Renal cortex interstitium (tissue), 11 donors: ENCODE results near the gene DYRK1A. TPM values are rescaled to one million over a fixed set of nuclear protein-coding genes. Genes with fewer than 3 reads are reported as not detected.

Experiments used
- DNase-seq, 11 donors: peaks; one replicate each; pipeline ENCODE4 v3.0.0-alpha.2; 2013; ENCODE audit warnings: low read depth in 9 of 11, low spot score in 4 of 11; ENCODE audit errors: extremely low read depth in 1 of 11
- polyA plus RNA-seq, 3 donors: library from polyadenylated mRNA; unstranded; fragments of 120-200 nt; gene quantifications; one replicate each; pipeline ENCODE4 v1.2.1, GENCODE V29; 2013; ENCODE audit not compliant: insufficient read length in 3 of 3

The DYRK1A gene
- polyA plus RNA-seq, 3 donors, result 63.1 to 76.2 (median 67.2) TPM

DNA sequence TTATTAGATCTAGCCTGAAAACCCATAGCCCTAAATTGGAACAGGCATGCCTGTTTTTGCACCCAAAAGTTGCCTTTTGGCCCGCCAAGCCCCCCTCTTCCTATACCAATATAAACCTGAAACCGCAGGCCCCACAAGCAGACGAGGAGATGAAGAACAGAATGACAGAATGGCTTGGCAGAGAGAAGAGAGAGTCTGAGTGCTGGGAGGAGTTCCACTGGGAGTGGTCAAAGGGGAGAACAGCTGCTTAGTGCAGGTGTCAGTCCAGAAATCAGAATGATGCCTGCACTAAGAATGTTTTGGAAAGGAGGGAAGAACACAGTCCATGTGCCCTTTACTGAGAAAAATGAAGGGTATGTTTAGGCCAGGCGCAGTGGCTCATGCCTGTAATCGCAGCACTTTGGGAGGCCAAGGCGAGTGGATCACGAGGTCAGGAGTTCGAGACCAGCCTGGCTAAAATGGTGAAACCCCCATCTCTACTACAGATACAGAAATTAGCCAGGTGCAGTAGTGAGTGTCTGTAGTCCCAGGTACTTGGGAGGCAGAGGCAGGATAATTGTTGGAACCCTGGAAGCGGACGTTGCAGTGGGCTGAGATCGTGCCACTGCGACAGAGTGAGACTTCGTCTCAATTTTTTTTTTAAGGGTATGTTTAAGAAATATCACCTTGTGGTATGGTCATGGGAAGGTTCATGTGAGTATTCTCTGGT is 9.4 kb downstream of the DYRK1A start:
- no peak for DNase-seq

DNA sequence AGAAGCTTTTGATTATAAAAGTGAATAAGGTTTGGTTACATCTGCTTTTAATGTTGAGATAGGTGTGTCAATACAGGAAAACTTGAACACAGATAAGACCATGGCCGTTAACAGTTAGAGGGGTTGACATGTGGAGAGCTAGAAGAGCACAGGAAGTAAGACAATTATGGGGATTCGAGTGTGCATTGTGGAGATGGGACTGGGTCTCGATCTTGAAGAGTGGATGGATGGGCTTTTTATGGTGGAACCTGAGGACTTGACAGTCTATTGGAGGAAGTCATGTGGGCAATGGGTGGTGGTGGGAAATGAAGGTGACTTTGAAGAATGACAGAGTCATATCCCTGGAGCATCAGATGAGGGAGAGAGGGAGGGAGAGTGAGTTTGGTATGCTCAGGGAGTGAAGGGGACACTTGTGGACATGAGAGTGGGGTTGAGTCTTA is 12.1 kb downstream of the DYRK1A start:
- no peak for DNase-seq

DNA sequence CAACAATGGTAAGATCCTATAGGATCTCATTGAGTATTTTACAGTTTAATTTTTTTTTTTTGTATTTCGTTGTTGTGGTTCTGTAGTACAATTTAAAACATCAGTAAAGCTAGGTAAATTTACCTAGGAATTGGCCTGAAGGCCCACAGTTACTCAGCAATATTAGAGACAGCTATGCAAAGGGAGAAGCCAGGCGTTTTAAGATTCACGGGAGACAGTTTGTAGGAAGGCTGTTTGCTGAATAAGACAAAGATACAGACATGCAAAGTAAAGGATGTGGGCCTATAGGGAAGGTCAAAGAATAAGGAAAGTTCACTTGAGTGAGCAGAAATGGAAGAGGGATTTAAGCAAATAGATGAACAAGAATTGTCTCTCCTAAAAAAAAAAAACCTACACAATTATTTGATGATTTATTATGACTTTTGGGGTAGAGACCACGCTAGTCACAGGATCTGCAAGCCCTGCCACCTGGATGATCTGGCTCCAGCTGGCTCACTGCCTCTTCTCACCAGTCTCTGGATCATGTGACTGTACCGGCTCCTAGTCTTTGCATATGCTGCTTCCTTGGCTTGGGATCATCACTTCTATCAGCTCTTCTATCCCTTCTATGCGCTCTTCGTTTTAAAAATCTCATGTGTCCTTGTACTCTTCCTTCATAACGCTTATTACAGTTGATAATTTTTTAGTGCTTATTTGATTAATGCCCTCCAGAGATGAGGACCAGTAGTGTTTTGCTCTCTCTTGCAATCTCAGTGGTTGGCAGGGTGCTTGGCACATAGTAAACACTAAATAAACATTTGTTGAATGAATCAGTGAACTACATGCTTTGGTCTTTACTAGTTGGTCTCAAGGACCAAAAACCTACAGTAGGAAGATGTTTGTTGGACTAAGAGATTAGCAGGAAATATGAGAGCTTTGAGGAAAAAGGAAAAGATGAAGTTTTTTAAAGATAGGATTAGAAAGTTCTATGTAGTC is 14.1 kb downstream of the DYRK1A start:
- no peak for DNase-seq

DNA sequence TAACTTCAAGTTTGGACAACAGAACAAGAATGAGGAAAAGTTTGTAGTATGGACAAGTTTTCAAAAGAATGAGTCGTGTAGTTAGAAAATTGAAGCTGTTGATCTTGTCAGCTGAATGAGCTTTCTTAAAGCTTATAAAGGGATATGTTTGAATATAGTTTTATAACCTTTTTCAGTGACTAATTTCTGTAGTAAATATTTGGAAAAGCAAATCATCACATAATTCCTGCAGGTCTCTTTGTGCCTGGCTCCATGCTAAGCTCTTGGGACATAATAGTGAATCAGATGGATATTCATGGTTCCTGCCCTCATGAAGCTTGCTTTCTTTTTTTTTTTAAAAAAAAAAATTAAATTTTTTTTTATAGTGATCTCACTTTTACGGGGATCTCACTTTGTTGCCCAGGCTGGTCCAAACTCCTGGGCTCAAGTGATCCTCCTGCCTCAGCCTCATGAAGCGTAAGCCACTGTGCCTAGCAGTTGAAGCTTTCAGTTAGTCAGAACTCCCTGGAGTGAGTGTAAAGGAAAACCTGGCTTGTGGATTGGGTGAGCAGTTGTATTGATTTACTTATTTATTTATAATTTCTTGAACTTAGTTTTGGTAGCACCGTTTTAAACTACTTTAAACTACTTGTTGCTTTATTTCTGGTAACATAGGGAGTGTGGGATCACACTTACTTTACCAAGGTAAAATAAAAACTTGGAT is 15.5 kb downstream of the DYRK1A start:
- DNase-seq, result no peak

DNA sequence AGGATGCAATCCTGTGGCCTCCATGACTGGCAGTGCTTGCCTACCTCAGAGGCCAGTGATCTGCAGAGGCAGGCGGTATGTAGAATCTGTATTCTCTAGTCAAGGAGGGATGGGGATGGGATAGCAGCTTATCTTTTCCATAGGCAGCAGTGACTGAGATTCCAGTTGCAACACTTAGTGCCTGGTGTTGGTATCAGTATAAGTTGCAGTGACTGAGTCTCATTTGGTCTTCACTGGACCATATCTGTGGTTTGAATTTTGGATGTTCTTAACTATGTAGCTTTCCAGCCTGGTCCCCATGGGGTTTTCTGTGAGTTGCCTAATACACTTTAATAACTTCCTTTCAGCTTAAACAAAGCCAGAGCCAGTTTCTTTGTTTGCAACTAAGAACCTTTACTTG is 16.5 kb downstream of the DYRK1A start:
- DNase-seq, result no peak

DNA sequence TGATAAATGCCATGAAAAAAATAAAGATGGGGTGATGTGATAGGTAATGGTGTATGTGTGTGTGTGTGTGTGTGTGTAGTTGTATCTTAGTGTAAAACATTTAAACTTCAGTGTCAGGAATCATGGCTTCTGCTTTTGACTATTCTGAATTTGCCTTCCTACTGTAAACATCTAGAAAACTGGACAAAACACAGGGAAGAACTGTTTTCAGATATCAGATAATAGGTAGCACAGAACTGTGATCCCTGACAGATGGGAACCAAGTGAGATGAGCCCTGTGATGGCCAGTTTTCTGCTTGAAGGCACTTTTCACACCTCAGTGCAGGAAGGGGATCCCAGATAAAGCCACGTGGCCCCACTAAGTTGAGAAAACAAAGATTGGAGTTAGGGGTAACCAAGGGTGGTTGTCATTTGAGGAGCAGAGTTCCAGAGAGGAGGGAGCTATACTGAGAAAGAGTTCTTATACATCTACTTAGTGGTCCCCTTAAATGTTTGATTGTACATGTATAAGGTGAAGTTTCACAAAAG is 17.3 kb downstream of the DYRK1A start:
- no peak for DNase-seq

DNA sequence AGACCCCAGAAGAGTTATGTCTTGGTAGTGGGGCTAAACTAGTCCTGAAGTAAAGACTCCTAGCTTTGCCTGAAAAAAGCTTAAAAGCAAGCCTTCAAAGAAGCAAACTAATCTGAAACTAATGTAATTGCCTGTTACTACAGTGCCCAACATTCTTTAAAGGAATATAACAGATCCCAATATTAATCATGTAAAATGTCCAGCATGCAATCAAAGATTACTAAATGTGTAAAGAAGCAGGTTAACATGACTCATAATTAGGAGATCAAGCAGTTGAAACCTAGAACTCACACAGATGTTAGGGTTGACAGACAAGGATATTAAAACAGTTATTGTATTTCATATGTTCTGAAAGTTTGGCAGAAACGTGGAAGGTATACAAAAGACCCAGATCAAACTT is 17.8 kb downstream of the DYRK1A start:
- no peak for DNase-seq

DNA sequence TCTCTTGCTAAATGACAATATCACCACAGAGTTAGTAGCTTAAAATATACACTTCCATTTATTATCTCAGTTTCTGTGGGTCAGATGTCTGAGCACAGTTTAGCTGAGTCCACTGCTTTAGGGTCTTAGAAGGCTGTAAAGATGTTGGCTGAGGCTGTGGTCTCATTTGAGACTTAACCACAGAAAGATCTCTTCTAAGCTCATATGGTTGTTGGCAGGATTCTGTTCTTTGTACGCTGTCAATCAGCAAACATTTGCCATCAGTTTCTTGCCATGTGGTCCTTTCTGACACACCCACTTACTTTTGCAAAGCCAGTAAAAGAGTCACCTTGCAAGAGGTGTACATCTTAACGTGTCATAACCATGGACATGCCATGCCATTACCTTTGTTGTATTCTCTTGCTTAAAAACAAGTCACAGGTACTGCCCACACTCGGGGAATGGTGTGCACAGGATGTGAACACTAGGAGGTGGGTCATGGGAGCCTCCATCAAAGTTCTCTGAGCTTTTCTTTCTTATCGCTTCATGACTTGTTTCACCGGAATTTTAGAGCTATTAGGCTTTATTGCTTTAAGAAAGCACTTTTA is 18.7 kb downstream of the DYRK1A start:
- no peak for DNase-seq

DNA sequence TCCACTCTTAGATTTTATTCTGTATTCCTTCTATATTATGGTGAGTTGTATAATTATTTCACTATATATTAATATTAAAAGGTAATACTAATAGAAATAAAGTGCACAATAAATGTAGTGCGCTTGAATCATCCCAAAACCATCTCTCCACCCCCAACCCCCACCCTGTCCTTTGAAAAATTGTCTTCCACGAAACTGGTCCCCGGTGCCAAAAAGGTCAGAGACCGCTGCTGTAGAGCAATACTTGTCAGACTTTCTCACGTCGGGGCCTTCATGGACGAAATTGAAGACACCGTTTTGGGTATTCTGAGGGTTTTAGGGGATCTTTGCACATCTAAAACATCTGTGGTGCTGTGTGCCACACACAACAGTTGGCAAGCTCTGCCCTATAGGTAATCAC is 19.6 kb downstream of the DYRK1A start:
- DNase-seq, result no peak

DNA sequence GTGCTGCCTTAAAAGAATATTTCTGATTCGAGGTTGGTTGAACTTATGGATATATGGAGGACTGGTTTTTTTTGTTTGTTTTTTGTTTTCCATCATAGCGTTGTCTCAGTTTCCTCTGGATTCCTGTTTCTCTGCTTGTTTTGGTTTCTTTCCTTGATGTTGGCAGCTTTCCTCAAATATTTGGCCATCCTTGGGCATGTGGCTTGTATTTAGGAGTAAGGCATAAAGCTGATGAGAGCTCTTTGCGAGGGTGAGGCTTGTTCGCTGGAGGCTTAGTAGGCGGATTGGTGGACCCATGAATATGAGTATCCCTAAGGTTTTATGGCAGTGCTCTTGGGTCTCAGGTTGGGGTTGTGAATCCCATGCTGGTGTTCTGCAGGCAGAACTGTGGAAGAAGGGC is 22.9 kb downstream of the DYRK1A start:
- DNase-seq, result no peak

DNA sequence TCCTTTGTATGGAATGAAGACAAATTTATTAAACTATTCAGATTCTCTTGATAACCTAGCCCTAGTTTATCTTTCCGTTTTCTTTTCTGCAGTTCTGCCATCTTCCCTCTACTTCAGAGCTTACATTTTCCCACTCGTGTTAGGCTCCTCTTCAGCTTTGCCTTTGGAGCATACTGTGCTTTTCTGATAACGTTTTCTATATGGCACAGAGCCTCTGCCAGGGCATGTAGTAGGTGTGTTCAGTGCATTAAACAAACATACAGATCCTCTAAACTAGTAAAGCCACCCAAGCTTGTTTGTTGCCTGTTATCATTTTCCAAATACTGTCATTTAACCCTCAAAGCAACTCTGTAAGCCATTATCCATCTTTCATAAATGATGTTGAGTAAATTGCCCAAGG is 25.1 kb downstream of the DYRK1A start:
- DNase-seq, result no peak

DNA sequence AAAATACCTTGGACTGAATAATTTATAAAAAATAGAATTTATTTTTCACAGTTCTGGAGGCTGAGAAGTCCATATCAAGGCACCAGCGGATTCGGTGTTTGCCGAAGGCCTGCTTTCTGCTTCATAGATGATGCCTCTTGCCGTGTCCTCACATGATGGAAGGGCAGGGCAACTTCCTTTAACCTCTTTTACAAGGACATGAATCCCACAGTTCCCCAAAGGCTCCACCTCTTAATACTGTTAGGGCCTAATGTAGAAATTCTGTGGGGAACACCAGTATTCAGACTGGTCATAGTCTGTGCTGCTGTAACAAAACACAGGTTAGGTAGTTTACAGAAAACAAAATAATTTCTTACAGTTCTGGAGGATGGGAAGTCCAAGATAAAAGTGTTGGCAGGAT is 25.9 kb downstream of the DYRK1A start:
- no peak for DNase-seq

DNA sequence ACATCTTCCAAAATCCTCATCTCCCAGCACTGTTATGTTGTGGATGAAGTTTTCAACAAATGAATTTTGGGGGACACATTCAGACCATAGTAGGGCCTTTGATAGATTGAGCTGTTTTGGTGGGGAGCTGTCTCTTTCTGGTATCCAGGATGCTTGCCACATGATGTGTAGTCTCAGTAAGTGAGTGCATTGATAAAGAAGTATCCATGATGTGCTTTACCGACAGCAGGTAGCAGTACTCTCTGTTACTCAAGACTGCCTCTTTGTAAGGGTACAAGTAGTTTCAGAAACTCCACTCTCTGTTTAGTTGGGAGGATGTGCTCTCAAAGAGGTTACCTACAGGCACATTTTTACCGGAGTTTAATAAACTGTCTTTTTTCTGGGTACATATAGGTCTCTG is 26.5 kb downstream of the DYRK1A start:
- no peak for DNase-seq

DNA sequence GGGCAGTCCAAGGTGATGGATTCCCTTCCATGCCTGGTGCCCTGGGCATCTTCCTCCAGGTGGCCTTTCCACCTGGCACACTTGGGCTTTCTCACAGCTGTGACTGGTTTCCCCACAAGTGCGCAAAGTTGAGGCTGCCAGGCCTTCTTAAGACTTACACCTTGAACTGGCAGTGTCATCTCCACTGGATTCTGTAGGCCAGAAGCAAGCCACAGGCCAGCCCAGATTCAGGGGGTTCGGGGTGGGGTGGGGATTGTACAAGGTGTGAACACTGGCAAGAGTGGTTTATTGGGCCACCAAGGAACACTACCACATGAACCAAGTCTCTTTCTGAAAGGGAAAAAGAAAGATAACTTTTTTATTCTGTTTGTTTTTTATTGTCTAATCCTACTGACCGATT is 27.2 kb downstream of the DYRK1A start:
- no peak for DNase-seq

DNA sequence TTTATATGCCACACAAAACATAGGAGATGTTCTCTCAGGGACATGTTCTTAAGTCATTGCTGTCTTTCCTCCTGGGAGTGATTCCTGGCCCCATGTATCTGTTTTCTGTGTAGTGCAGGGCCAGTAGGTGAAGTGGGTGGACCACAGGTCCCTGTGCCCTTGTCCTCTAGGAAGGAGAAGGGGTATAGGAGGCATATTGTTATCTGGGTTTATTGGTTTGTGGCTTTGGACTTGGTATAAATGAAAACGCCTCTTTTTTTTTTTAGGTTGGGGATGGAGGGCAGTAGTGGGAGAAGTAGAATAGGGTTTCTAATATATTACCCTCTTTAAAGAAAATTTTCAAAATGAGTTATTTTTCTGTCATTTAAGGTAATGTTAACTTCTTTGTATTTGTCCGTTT is 29.4 kb downstream of the DYRK1A start:
- no peak for DNase-seq

DNA sequence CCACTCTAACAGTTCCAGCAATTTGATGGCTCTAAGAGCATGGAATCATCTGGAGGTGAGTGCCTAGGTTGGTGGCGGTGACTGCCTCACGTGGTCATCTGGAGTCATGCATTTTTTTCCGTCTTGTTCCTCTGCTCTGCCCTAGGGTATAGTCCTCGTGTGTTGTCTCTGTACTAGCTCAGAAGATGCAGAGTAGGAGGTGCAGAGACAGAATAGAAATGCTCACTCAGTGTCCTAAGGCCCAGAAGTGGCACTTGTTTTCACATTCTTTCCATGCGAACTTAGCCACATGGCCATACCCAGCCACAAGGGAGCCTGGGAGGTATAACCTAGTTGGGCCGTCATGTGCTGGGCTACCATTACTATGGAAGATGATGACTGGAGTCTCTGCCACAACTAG is 30.3 kb downstream of the DYRK1A start:
- no peak for DNase-seq

DNA sequence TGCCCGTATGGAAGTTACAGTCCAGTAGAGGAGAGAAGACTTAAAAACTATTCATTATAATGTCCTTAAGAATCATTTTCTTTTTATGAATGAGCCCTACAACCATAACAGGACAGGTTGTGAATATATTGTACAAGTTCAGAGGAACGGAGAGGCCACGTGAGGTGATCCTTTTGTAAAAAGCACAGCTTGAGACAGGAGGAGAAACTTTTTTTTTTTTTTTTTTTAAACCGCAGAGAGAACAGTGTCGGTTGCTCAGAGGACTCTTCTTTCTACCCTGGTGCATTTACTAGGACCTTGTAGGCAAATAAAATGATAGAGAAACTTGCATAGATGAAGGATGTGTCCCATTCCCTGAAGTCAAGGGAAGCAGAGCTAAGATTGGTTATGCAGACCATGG is 32.1 kb downstream of the DYRK1A start:
- DNase-seq, result no peak

DNA sequence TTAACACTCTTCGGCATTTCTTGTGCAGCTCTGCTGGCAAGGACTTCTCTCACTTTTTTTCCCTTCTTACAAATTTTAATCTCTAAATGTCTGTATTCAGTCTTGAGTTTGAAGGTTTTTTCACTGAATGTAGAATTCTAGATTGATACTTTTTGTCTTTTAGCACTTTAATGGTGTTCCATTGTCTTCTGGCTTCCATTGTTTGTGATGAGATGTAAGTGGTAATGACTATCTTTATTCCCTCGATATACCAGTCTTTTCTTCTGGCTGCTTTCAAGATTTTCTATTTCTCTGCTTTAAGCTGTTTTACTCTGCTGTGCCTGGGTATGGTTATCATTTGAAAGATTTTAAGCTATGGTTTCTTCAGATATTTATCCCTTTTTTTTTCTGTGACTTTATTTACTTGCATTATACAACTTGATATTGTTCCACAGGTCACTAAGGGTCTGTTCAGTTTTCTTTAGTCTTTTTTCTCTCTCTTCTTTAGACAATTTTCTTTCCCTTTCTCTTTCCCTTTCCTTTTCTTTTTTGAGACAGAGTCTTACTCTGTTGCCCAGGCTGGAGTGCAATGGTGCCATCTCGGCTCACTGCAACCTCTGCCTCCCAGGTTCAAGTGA is 35.8 kb downstream of the DYRK1A start:
- DNase-seq, result no peak

DNA sequence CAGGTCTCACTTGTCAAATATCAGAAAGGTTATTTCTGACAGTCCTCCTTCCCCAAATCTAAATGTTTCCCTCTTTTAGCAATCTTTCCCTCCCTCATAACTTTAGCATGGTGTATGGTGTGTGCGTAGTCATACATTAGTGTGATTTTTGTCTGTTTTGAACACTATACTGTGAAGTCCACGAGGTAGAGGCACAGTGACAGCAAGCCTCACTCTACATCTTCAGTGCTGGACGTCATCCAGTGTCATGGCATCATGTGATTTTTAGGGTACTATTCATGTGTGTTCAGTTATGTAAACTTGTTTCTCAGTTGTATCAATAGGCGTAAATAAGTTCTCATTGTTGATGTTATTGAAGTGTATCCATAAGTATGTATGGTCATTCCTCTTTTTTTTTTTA is 39.1 kb downstream of the DYRK1A start:
- DNase-seq, result no peak
